Measurements from ENCODE around the gene CEP97. TPM values are rescaled to one million over a fixed set of nuclear protein-coding genes. Genes with fewer than 3 reads are reported as not detected.

CEP97 gene
- total and polyA plus RNA-seq, 7 donors = 1.6 to 12.5 (median 6.3) TPM

DNA sequence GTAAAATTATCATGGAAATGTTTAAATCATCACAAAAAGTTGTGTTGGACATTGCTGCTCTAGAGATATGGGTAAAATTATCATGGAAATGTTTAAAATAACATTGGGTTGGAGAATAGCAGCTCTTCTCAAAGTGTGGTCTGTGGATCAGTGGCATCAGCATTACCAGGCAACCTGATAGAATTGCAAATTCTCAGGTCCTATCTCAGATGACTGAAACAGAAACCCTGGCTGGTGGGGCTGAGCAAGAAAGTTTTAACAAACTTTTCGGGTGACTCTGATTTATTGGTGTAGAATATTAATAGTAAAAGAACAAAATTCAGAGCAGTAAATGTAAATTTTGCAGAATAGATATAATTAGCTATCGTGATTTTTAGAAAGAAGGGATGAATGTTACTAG lies 83.5 kb downstream of the CEP97 start:
- Histone ChIP-seq H3K36me3 (ENCODE audit: insufficient read depth in 1 of 2, low read depth in 1 of 2) (peaks cover 0 to 28% of the 10 kb centered on the region in 2 donors), H3K4me1 (peaks cover 3% of the 10 kb centered on the region), H3K27me3 (ENCODE audit: insufficient read depth in 3 of 3, low read length in 2 of 3) (no peaks in the 10 kb centered on the region), H3K9me3 (peaks cover 3% of the 10 kb centered on the region), H3K4me3 (no peak overlapping the region), H3K27ac (no peak overlapping the region)
- no peak for ATAC-seq
- WGBS, 3 donors = 67 to 89% (median 70%) methylated on average over 2 of the region's 2 CpGs
- intact Hi-C loops (cut with DNase I) = loop anchor here in 1 of 2 donors (2.0 to 5.0 kb wide), 2 partner anchors 417 to 734 kb away; no protein-coding TSS in a partner anchor
- TF ChIP-seq CTCF (IDR thresholded peaks at IDR 0.05) = no peak
- no peak for DNase-seq

- Histone ChIP-seq H3K9me3 (peaks cover 3% of the 10 kb centered on the region), H3K4me3 (no peak overlapping the region), H3K27me3 (ENCODE audit: insufficient read depth in 3 of 3, low read length in 2 of 3) (no peaks in the 10 kb centered on the region), H3K4me1 (peaks cover 10% of the 10 kb centered on the region), H3K27ac (no peak overlapping the region), H3K36me3 (ENCODE audit: insufficient read depth in 1 of 2, low read depth in 1 of 2) (peaks cover 0 to 18% of the 10 kb centered on the region in 2 donors)
- intact Hi-C loops (cut with DNase I) = loop anchor here (2.0 to 10.0 kb wide), 4 partner anchors 175 to 733 kb away; no protein-coding TSS in a partner anchor
- ATAC-seq = peak in 2 of 4 donors; percentile 68 to 75
- peak; percentile 66 for TF ChIP-seq CTCF (IDR thresholded peaks at IDR 0.05)
- DNase-seq = no peak
Measured at GRCh38 chr3:101809178-101810021, 85.0 kb downstream of the CEP97 start.

- H3K4me3 ChIP-seq = no peak overlapping the region
- intact Hi-C loops (cut with DNase I) = loop anchor here in 1 of 2 donors (5.0 to 10.0 kb wide), 2 partner anchors 175 to 417 kb away; no protein-coding TSS in a partner anchor
- H3K27ac ChIP-seq = no peak overlapping the region
Measured at GRCh38 chr3:101810022-101810418, 85.6 kb downstream of the CEP97 start.

DNA sequence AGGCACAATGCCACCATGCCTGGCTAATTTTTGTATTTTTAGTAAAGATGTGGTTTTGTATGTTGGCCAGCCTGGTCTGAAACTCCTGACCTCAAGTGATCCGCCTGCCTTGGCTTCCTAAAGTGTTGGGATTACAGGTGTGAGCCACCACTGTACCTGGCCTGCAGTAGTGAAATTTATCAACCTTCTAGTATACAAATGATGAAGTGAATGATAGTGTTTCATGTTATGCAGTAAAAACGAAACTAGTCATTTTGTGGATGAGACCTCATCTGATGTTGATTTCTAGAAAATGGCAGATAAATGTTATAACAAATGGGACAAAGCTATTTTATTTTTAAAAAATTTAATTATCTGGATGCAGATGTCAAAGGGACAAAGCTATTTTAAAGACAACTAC lies 87.5 kb downstream of the CEP97 start:
- ATAC-seq (no peak), DNase-seq (no peak)
- no peak for TF ChIP-seq CTCF (IDR thresholded peaks at IDR 0.05)
- intact Hi-C loops (cut with DNase I) = loop anchor here in 1 of 2 donors (5.0 to 10.0 kb wide), 2 partner anchors 173 to 415 kb away; no protein-coding TSS in a partner anchor
- H3K27me3 ChIP-seq (ENCODE audit: insufficient read depth in 3 of 3, low read length in 2 of 3) = no peaks in the 10 kb centered on the region
- no peak overlapping the region for H3K27ac ChIP-seq
- no peak overlapping the region for H3K4me3 ChIP-seq
- H3K9me3 ChIP-seq = peaks cover 3% of the 10 kb centered on the region
- 90 to 97% (median 96%) methylated on average over 2 of the region's 2 CpGs for WGBS, 3 donors
- H3K36me3 ChIP-seq (ENCODE audit: insufficient read depth in 1 of 2, low read depth in 1 of 2) = peaks cover 1 to 11% of the 10 kb centered on the region in 2 donors
- peaks cover 16% of the 10 kb centered on the region for H3K4me1 ChIP-seq

More at GRCh38 chr3:101810022-101810418, 85.6 kb downstream of the CEP97 start:
- ATAC-seq = no peak
- Histone ChIP-seq H3K4me1 (peaks cover 16% of the 10 kb centered on the region), H3K36me3 (ENCODE audit: insufficient read depth in 1 of 2, low read depth in 1 of 2) (peaks cover 0 to 13% of the 10 kb centered on the region in 2 donors), H3K27me3 (ENCODE audit: insufficient read depth in 3 of 3, low read length in 2 of 3) (no peaks in the 10 kb centered on the region), H3K9me3 (peaks cover 3% of the 10 kb centered on the region)
- no peak for TF ChIP-seq CTCF (IDR thresholded peaks at IDR 0.05)
- no peak for DNase-seq
